NCI-H345 treated with DMSO at 0.1 percent for 48 hours (cell line): ENCODE measurements around the gene SSBP3.
A peak's percentile ranks its signal among the peaks of the same experiment; 100 is the strongest.

Experiments
- DNase-seq: peaks from one replicate; lab custom pipeline; 2025; ENCODE audit not compliant: unreplicated experiment; lab: John Stamatoyannopoulos, UW

The SSBP3 gene

DNA sequence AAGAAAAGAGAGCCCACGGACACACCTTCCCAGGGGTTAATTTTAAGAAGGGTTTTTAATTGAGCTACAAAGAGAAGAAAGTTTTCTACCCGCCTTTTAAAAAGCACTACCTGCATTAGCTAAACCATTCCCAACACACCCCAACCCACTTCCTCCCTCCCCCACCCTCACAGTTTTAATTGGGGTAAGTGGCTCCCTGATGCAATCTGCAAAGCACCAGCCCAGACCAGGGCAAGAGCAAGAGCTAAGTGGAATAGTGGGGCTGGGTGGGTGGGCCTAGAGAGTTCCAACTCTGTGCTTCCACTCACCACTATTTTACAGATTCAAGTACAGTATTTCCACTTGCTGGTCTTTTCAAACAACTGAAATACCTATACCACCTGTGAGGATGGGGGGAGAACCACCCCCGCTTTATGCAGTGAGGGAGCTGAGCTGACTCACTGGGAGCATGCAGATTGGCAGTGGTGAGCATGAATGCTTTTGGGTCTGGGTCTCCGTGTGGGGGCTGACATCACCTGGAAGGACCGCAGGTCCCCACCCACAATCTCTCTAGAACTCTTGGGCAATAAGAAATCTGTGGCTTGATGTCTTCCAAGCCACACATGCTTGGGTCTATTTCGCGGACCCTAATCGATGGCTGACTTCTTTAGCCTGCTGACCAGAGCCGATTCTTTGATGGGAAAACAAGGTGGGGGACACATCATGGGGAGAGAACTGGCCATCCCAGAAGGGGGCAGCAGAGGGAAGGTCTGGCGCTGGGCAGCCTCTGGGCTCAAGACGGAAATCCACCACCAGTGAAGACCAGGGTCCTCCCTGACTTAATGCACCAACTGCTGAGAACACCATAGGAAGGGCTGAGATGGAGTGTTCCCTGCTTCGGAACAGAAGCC is 95.5 kb downstream of the SSBP3 start:
- DNase-seq = no peak

DNA sequence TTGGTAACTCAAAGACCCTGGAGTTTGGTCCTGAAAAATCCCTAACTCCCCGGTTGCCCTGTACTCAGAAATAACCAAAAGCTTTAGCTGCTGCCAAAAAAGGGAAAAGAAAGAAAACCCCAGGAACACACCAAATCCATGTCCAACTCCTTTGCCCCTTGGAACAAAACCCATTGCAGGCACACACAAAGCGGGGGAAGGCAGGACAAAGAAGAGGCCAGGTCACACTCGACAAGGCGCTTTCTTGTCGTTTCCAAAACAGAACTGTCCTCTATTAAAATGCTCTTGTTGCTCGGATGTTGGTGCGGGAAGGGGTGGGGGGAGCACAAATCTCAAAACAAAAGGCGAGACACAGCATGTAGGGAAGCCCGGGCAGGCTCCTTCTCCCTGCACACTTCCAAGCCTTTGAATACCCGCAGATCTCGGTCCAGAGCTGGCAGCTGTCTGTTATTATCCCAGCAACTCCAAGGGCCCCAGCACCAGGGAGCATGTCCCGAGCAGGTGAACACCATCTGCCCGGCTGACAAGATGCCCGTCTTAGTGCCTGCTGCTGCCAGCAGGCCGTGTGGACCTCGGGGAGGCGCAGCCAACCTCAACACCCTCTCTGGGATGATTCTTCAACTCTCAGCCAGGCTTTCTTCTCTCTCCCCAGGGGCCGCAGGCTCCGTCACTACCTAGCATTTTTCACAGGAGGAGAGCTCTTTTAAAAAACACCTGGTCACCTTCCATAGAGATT is 96.4 kb downstream of the SSBP3 start:
- DNase-seq = peak; percentile 92

DNA sequence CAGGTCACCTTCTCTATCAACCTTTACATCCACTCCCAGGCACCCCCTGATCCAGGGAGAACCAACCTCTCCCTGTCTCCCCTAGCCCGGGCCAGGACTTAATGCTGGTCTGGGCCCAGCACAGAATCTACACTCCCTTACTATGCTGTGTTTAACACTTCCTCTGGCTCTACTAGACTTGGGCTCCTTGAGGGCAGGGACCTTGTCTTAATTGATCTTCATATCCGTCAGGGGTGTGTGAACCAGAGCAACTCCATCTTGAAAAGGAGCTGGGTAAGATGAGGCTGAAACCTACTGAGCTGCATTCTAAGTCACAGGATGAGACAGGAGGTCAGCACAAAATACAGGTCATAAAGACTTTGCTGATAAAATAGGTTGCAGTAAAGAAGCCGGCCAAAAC is 98.9 kb downstream of the SSBP3 start:
- DNase-seq = no peak

DNA sequence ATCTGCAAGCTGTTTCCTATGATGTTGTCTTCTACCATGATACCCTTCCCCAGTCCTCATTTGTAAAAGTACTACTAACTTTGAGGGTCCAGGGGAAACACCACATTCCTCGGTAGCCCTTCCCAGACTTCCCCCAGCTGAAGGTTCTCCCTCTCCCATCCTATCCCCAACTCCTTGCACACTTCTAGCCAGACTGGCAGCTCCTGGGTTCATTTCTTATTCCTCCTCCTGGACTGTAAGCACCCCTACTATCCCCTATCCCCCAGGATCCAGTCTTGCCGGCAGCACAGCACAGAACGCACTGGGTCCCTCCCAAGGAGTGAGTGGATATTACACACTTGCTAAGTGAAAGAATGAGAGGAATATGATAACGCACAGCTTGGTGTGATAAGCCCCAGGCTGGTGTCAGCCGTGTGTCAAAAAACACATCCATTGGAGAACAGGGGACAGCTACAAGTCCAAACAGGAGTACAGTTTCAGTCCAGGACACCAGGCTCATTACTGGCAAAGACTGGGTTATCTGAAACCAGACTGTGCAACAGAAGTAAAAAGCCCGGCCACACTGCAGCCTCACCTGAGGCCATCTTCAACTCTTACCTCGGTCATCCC is 100.2 kb downstream of the SSBP3 start:
- DNase-seq = no peak

DNA sequence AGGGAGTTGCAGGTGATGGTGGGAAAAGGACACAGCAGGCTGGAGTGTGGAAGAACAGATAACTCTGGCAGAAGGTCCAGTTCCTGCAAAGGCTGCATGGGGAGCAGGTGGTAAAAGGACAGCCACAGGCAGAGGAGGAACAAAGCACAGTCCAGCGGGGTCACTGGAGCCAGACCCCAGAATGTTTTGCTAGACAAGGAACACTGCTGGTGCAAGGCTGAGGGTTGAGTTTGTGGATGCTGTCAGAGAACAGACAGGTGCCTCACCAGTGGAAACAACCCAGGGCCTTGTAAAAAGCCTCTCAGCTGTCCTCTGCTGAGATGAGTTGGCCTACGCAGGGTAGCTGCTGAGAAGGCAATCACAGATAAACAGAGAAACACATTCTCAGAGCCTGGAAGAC is 101.7 kb downstream of the SSBP3 start:
- no peak for DNase-seq

DNA sequence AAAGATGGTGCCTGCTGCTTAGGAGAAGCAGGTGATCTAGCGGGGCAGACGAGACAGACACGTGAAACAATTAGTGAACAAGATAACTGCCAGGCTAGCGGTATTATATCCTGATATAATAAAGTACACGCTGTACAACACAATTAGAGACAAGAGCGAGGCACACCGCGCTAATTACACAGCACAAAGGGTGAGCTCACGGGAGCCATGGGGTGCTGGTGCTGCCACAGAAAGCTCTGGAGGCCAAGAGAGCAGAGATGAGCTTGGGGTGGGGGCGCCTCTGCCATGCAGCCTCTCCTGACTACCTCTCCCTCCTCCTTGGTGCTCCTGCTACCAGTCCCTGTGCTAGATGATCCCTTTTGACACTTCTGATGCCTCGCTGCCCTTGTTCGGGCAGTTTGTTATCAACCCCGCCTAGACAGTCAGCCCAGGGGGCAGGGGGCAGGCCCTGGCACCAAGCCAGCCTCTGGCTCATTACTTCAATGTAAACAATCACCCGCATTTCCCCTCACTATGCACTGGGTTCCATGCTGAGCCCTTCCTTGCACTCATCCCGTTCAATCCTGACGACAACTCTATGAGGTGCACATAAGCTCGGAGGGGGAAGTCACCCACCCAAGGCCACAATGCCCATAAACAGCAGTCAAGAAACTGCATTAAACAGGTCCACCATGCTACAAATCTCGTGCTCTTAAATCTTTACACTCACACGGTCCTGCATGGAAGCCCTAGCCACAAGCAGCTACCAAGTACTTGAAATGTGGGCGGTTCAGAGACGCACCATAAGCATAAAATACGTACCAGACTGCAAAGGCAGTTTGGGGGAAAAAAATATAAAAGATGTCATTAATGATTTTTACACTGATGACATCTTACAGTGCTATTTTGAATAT is 103.0 kb downstream of the SSBP3 start:
- DNase-seq = peak; percentile 95

DNA sequence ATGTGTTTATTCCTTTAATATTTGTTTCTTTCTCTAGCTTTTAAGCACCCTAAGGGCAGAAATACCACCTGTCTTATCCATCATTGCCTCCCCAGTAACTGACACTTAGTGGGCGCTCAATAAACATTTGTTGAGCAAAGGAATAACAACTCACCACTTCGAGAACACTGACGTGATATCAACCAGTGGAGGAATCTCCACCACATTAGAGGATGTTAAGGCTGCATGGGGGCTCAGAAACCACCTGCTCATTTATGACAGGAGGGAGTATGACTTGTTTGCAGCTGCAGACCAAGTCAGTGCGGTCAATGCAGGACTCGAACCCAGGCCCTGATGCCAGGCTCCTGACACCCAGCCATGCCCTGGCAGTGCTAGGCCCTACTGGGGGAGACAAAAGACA is 103.6 kb downstream of the SSBP3 start:
- no peak for DNase-seq

DNA sequence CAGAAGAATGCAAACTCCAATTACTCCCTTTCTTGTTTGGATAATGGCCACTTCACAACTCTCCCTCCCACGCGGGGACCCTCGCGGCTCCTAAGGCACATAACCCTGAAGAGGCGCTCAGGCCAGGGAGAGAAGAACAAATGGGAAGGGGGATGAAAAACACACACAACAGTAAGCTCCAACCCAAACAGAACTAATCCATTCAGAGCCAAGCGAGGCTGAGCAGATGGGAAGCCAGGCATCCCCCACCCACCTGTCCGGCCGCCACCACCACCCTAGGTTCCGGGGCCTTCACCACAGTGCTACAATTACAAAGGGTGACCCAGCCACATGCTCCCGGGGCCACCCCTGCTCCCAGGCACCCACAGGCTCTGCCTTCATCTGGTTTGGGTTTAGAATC is 104.7 kb downstream of the SSBP3 start:
- no peak for DNase-seq

DNA sequence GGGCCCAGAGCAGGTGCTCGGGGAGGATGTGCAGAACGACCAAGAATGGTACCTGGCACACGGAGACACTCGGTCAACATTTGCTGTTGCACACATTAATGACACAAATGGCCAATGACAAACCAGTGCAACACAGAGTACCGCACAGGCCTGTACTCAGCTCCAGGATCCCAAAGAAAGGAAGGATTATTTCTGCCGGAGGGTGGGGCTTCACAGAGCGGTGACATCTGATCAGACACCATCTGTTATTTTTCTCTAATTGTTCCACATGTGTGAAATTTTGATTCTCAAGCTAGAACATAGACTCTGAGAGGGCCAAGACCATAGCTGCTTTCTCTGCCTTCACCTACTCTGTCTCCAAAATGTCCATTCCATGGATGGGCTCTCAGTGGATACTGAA is 105.8 kb downstream of the SSBP3 start:
- DNase-seq = no peak

DNA sequence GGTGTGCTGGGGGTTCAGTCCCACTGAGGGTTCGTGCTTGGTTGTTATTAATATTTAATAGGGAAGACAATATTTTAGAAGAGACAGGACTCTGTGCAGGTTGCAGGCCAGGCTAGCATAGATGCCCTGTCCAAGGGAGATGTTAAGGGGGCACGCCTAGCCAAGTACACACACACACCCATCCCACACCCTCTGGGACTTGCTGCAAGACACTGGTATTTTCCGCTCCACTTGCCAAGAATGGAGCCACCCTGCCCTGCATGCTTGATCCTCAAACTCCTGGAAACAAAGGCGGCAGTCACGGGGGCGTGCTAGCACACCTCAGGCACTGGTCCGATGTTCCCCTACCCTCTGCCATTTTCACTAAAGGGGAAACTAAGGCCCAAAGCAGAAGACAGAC is 107.2 kb downstream of the SSBP3 start:
- DNase-seq = no peak

DNA sequence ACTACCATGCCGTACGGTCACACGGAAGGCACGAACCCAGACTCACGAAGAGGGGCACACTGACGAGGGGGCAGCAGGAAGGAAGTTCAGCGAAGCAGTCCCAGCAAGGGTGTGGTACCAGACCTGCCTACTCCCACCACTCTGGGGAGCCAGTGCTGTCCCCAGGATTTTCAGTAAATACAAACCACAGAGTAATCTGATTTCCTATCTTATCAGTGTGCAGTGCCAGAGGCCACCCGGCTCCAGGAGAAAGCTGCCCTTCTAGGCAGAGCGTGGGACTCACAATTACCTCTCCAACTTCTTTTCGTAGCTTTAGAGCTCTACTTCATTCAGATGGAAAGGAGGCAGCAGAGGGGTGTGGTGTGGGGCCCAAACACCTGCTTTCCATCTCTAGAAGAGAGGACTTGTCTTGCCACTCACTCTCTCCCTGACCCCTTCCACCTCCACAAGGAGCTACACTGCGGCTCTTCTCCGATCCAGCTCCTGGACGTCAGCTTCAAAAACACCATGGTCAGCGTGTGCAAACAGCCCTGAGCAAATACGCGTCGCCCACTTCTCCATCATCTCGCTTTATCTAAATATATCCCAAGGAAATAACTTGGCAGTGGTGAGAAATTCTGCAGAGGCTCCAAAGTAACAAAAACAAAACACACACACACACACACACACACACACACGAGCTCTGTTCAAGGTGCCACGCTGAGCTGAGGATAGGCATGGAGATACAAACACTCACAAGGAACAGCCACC is 107.7 kb downstream of the SSBP3 start:
- DNase-seq = no peak

DNA sequence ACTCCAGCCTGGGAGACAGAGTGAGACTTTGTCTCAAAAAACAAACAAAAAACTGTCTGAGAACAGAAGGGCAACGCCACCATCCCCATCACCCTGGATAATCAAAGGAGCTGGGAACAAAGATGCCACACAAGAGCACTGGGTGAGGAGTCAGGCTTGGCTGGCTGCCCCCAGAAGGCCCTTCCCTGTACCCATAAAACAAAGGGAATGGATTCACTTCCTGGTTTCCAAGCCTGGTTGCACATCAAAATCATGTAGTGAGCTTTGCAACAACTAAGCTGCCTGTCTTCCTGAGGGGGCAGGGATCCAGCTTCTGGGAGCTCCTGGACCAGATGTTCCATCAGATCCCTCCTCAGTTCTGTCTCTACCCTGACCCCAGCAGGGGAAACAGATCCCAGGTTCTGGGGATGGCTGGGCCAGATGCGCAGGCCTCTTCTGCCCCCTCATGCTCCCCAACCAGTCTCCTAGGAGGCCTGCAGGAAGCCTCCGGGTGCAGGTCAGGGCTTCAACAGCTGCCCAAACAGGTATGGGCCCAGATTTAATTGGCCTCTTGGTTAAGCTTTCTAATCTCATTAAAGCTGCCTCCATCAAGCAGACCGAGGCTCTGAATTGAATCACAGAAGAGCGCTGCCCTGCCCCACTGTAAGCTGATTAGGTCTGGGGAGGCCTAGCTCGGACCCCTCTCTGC is 108.5 kb downstream of the SSBP3 start:
- DNase-seq = no peak

DNA sequence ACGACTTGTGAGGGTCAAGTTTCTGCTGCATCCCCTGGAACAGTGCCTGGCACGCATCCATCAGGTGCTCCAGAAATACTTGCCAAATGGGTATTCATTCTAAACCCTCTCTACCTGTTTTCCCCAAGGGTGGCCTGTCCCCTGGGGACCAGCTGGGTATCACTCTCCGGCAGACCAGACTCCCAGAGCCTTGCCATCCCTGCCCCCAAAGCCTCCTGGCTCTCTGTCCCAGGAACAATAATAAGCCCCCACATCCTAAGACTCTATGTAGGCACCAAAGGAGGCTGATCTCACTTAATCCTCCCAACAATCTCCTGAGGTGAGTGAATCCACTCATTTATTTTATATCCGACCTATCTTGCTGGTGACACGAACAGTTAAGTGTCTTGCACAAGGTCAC is 109.5 kb downstream of the SSBP3 start:
- no peak for DNase-seq

DNA sequence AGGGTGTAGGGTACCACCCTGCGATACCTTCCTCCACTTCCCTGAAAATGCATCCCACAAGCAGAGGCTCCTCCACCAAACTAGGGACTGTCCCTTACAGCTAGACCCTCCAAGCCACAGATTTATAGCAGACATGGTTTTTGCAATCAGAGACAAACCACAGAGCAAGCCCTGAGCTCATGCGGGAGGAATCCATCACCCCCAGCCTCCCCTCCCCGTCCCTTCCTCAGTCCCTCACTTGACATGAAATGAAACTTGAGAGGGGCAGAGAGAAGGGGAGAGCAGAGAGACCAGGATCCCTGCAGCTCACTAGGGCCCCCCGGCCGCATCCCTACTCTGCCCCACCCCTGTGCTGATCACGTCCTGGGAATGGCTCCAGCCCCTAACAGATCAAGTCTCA is 111.3 kb downstream of the SSBP3 start:
- no peak for DNase-seq

DNA sequence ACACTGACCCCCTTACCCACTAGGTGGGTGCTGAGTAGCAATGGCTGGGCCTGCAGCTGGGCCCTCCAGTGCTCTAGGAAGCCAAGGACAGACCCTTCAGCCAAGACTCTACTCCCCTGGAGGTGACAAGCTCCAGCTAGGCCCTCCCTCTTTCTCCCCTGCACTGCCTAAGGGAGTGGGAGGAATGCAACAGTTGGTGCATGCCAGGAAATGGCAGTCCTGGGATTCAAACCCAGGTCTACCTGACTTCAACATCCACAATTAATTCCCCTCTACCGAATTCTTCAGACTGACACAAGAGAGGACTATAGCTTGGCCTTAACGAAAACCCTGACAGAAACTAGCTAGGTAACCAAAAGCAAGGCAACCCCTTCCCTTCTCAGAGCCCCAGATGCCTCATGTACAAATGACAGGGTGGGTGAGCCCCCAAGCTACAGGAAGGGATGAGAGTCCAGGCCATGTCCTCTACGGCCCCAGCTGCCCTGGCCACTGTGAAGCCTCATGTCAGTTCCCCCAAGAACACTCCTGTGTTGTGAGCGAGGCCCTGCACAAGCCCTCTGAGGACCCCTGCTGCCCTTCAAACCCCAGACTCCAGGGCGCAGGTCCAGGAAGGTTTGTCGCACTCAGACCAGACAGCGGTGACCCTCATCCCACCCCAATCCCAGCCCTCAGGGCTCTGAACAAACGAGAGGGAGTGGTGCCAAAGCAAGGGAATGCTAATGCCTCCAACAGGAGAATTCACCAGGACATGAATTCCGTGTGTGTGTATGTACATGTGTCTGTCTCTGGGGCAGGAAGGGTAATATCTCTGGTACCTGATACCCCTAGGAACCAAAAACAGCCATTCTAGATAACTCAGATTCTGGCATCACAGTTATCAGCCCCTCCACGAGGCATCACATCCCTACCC is 113.9 kb downstream of the SSBP3 start:
- no peak for DNase-seq

DNA sequence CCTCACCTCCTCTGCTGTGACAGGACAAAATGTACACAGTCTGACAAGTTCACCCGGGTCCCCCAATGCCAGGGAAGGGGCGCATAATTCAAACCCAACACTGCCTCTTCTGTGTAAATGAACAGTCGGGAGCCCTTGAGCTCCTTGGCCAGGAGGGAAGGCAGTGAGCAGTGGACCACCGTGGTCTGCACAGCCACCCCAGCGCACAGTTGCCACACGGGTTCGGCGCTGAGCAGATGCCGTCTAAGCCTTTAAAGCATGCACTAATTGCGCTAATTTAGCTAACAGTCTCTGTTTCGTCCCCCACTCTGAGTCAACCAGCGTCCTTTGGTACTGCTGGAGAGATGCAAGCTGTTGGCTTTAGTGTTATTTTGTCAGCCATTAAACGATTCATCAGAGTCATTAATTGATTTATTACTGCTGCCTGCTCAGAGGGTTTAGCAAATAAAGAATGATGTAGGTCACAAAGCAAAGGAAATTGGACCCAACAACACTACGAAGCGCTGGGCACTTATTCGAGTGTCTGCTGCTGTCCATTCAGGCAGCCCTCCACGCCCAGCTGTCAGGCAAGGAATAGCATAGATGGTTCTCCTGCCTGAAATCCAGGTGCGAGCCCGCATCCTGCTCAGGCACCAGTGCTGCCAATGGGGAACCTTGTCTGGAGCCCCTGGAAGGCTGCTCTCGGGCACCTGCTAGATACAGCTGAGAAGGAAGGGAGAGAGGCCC is 114.8 kb downstream of the SSBP3 start:
- no peak for DNase-seq

DNA sequence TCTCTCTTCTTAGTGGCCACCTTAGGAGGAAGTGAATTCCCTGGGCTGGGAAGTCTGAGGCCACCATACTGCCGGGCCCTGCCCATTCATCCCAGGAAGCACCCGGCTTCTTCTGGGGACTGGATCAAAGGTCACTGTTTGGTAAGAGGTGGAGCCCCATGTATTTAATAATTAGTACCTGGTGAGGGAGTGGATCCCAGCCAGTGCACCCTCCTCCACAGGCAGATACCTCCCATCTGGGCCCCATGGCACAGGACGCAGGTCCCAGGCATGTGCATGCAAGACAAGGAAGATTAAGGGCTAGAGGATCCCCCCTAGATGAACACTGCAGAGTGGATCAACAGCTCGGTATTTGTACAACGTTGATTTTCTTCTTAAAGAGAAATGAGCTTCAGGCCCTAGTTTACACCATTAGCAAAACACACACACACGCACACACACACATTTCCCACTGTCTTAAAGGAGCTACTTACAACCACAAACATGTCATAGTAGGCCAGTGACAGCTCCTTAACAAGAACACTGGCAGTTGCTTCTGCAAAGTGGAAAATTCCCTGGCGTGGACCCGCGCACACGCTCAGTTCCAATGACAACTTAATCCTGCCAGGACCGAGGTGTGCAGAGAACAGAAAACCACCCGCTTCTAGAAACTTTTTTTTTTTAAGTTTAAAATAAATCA is 115.5 kb downstream of the SSBP3 start:
- no peak for DNase-seq
